ENCODE data around the gene SDK1.

SDK1 gene

GRCh38 chr7:3520206-3520605 lies 219.2 kb downstream of the SDK1 start:
- no peak for TF ChIP-seq CTCF (IDR thresholded peaks at IDR 0.05; ENCODE audit: insufficient read depth, low read depth, low read length, missing control alignments)
- H3K4me3 ChIP-seq (ENCODE audit: low read depth, low read length), result no peak overlapping the region
- no peak for DNase-seq (ENCODE audit: low read depth)

GRCh38 chr7:3527496-3528124 lies 226.6 kb downstream of the SDK1 start:
- DNase-seq (ENCODE audit: low read depth), result no peak
- H3K4me3 ChIP-seq (ENCODE audit: low read depth, low read length), result no peak overlapping the region
- no peak for TF ChIP-seq CTCF (IDR thresholded peaks at IDR 0.05; ENCODE audit: insufficient read depth, low read depth, low read length, missing control alignments)

- no peak overlapping the region for H3K4me3 ChIP-seq (ENCODE audit: low read depth, low read length)
- no peak for DNase-seq (ENCODE audit: low read depth)
- no peak for TF ChIP-seq CTCF (IDR thresholded peaks at IDR 0.05; ENCODE audit: insufficient read depth, low read depth, low read length, missing control alignments)
Measured at GRCh38 chr7:3533040-3533439, 232.0 kb downstream of the SDK1 start.

GRCh38 chr7:3537210-3537875 lies 236.3 kb downstream of the SDK1 start:
- no peak overlapping the region for H3K4me3 ChIP-seq (ENCODE audit: low read depth, low read length)
- TF ChIP-seq CTCF (IDR thresholded peaks at IDR 0.05; ENCODE audit: insufficient read depth, low read depth, low read length, missing control alignments), result no peak
- DNase-seq (ENCODE audit: low read depth), result no peak

GRCh38 chr7:3538041-3538440 lies 237.0 kb downstream of the SDK1 start:
- no peak for DNase-seq (ENCODE audit: low read depth)
- no peak for TF ChIP-seq CTCF (IDR thresholded peaks at IDR 0.05; ENCODE audit: insufficient read depth, low read depth, low read length, missing control alignments)
- no peak overlapping the region for H3K4me3 ChIP-seq (ENCODE audit: low read depth, low read length)

GRCh38 chr7:3540456-3541220 lies 239.6 kb downstream of the SDK1 start:
- TF ChIP-seq CTCF (IDR thresholded peaks at IDR 0.05; ENCODE audit: insufficient read depth, low read depth, low read length, missing control alignments), result no peak
- DNase-seq (ENCODE audit: low read depth), result no peak
- no peak overlapping the region for H3K4me3 ChIP-seq (ENCODE audit: low read depth, low read length)
